ENCODE results near the gene PKN2.
"Not testable (repeated sequence)": the region's sequence is repeated elsewhere in the genome, so short reads cannot be mapped to it uniquely, and the experiment has no call there.

GRCh38 chr1:88869644-88870043 lies 185.6 kb downstream of the PKN2 start:
- not testable (repeated sequence) for TF ChIP-seq EP300 (IDR thresholded peaks at IDR 0.05; ENCODE audit: low read depth); POLR2A (IDR thresholded peaks at IDR 0.05)

Data from transverse colon (tissue), 1 donor.